ENCODE measurements around the gene DUOX2. TPM values are rescaled to one million over a fixed set of nuclear protein-coding genes. Genes with fewer than 3 reads are reported as not detected.

DUOX2 gene
- total and polyA plus RNA-seq, 7 experiments from 2014 or later: 0.49 TPM; not detected in 6

- Mint-ChIP-seq H3K4me3 (peak overlapping the region; percentile 69 to 91 (median 82)), H3K27ac (peak overlapping the region in 3 of 9 donors; percentile 20 to 47 (median 40))
- peaks cover 4 to 33% of the 10 kb centered on the region in 2 donors for H3K27me3 ChIP-seq (ENCODE audit: control insufficient read depth in 2 of 2, insufficient read depth in 2 of 2, low read length in 2 of 2)
Measured at GRCh38 chr15:45117308-45118130, 3.5 kb upstream of the DUOX2 start.

GRCh38 chr15:45116482-45117307 is 2.7 kb upstream of the DUOX2 start:
- ChIA-PET POLR2A (interaction anchor here (0.7 kb wide), 1 partner anchor 534 kb away, joined by 3 read pairs; no protein-coding TSS in a partner anchor), CTCF (interaction anchor here (0.6 kb wide), 1 partner anchor 1106 kb away, joined by 4 read pairs; no protein-coding TSS in a partner anchor)
- no peaks in the 10 kb centered on the region for H3K9me3 ChIP-seq (ENCODE audit: control insufficient read depth in 2 of 3, low read length in 3 of 3)
- no peaks in the 10 kb centered on the region for H3K9me3 Mint-ChIP-seq
- ATAC-seq (no peak), DNase-seq (no peak)
- peaks cover 52 to 85% (median 70%) of the 10 kb centered on the region in 5 donors for H3K27me3 Mint-ChIP-seq
- H3K4me3 ChIP-seq (ENCODE audit: low read length): no peak overlapping the region
- peak overlapping the region in 1 of 9 donors; percentile 51 for H3K27ac Mint-ChIP-seq
- H3K36me3 ChIP-seq (ENCODE audit: control insufficient read depth in 2 of 3, insufficient read depth in 3 of 3, low read length in 3 of 3): no peaks in the 10 kb centered on the region
- peaks cover 0 to 49% of the 10 kb centered on the region in 2 donors for H3K4me1 ChIP-seq (ENCODE audit: control insufficient read depth in 2 of 2, insufficient read depth in 2 of 2, low read length in 2 of 2)
- peaks cover 29 to 56% (median 42%) of the 10 kb centered on the region in 7 donors for H3K4me1 Mint-ChIP-seq
- peak overlapping the region; percentile 3 to 91 (median 80) for H3K4me3 Mint-ChIP-seq
- intact Hi-C loops (cut with micrococcal nuclease): loop anchor here (5.0 kb wide), 3 partner anchors 94 to 539 kb away; partner anchors contain the start of gene SORD (in 1 of the 2)
- H3K27me3 ChIP-seq (ENCODE audit: control insufficient read depth in 2 of 2, insufficient read depth in 2 of 2, low read length in 2 of 2): peaks cover 4 to 38% of the 10 kb centered on the region in 2 donors
- peaks cover 0 to 3% (median 0%) of the 10 kb centered on the region in 5 donors for H3K36me3 Mint-ChIP-seq
- no peak overlapping the region for H3K27ac ChIP-seq (ENCODE audit: low read depth, low read length)

More at GRCh38 chr15:45117308-45118130, 3.5 kb upstream of the DUOX2 start:
- Mint-ChIP-seq H3K9me3 (no peaks in the 10 kb centered on the region), H3K27me3 (peaks cover 48 to 82% (median 66%) of the 10 kb centered on the region in 5 donors), H3K4me1 (peaks cover 21 to 48% (median 34%) of the 10 kb centered on the region in 7 donors), H3K36me3 (peaks cover 0 to 3% (median 0%) of the 10 kb centered on the region in 5 donors)
- Histone ChIP-seq H3K4me1 (ENCODE audit: control insufficient read depth in 2 of 2, insufficient read depth in 2 of 2, low read length in 2 of 2) (peaks cover 0 to 42% of the 10 kb centered on the region in 2 donors), H3K36me3 (ENCODE audit: control insufficient read depth in 2 of 3, insufficient read depth in 3 of 3, low read length in 3 of 3) (no peaks in the 10 kb centered on the region), H3K4me3 (ENCODE audit: low read length) (peak overlapping the region; percentile 34), H3K27ac (ENCODE audit: low read depth, low read length) (no peak overlapping the region), H3K9me3 (ENCODE audit: control insufficient read depth in 2 of 3, low read length in 3 of 3) (no peaks in the 10 kb centered on the region)
- ATAC-seq (peak; percentile 12), DNase-seq (no peak)
- CTCF ChIA-PET: interaction anchor here (0.5 to 1.9 kb wide), 15 partner anchors 9 to 528 kb away, joined by 3 to 12 read pairs (median 3); partner anchors contain the start of genes DUOX1, DUOXA1 and SORD
- POLR2A ChIA-PET: interaction anchor here (0.5 to 1.0 kb wide), 3 partner anchors 15 to 301 kb away, joined by 3 to 4 read pairs (median 4); no protein-coding TSS in a partner anchor
- intact Hi-C loops (cut with micrococcal nuclease): loop anchor here (1.0 to 5.0 kb wide), 9 partner anchors 50 to 581 kb away; partner anchors contain the start of genes EIF3J (in 1 of the 2) and SORD (in 1 of the 2)

- H3K36me3 Mint-ChIP-seq: peaks cover 0 to 3% (median 0%) of the 10 kb centered on the region in 5 donors
- CTCF ChIA-PET: interaction anchor here (0.5 to 0.6 kb wide), 2 partner anchors 531 to 1106 kb away, joined by 4 to 6 read pairs; no protein-coding TSS in a partner anchor
- H3K4me3 ChIP-seq (ENCODE audit: low read length): no peak overlapping the region
- intact Hi-C loops (cut with micrococcal nuclease): loop anchor here (5.0 kb wide), 3 partner anchors 94 to 539 kb away; partner anchors contain the start of gene SORD (in 1 of the 2)
- peaks cover 29 to 56% (median 42%) of the 10 kb centered on the region in 7 donors for H3K4me1 Mint-ChIP-seq
- no peak for ATAC-seq
- peak overlapping the region in 9 of 10 donors; percentile 45 to 83 (median 74) for H3K4me3 Mint-ChIP-seq
- peak overlapping the region in 1 of 9 donors; percentile 51 for H3K27ac Mint-ChIP-seq
- peaks cover 0 to 49% of the 10 kb centered on the region in 2 donors for H3K4me1 ChIP-seq (ENCODE audit: control insufficient read depth in 2 of 2, insufficient read depth in 2 of 2, low read length in 2 of 2)
- H3K9me3 ChIP-seq (ENCODE audit: control insufficient read depth in 2 of 3, low read length in 3 of 3): no peaks in the 10 kb centered on the region
- peaks cover 51 to 82% (median 69%) of the 10 kb centered on the region in 5 donors for H3K27me3 Mint-ChIP-seq
- H3K27me3 ChIP-seq (ENCODE audit: control insufficient read depth in 2 of 2, insufficient read depth in 2 of 2, low read length in 2 of 2): peaks cover 4 to 38% of the 10 kb centered on the region in 2 donors
- no peaks in the 10 kb centered on the region for H3K9me3 Mint-ChIP-seq
- no peak for DNase-seq
- no peaks in the 10 kb centered on the region for H3K36me3 ChIP-seq (ENCODE audit: control insufficient read depth in 2 of 3, insufficient read depth in 3 of 3, low read length in 3 of 3)
- H3K27ac ChIP-seq (ENCODE audit: low read depth, low read length): no peak overlapping the region
- POLR2A ChIA-PET: interaction anchor here (0.7 kb wide), 1 partner anchor 533 kb away, joined by 3 read pairs; no protein-coding TSS in a partner anchor
Measured at GRCh38 chr15:45116006-45116481, 2.1 kb upstream of the DUOX2 start.

GRCh38 chr15:45115312-45115820 is 1.4 kb upstream of the DUOX2 start:
- Histone ChIP-seq H3K36me3 (ENCODE audit: control insufficient read depth in 2 of 3, insufficient read depth in 3 of 3, low read length in 3 of 3) (no peaks in the 10 kb centered on the region), H3K4me3 (ENCODE audit: low read length) (no peak overlapping the region), H3K4me1 (ENCODE audit: control insufficient read depth in 2 of 2, insufficient read depth in 2 of 2, low read length in 2 of 2) (peaks cover 0 to 49% of the 10 kb centered on the region in 2 donors), H3K9me3 (ENCODE audit: control insufficient read depth in 2 of 3, low read length in 3 of 3) (no peaks in the 10 kb centered on the region), H3K27me3 (ENCODE audit: control insufficient read depth in 2 of 2, insufficient read depth in 2 of 2, low read length in 2 of 2) (peaks cover 4 to 38% of the 10 kb centered on the region in 2 donors), H3K27ac (ENCODE audit: low read depth, low read length) (no peak overlapping the region)
- intact Hi-C loops (cut with micrococcal nuclease): loop anchor here (5.0 kb wide), 3 partner anchors 93 to 538 kb away; partner anchors contain the start of gene SORD (in 1 of the 2)
- ChIA-PET POLR2A (interaction anchor here (1.1 kb wide), 1 partner anchor 52 kb away, joined by 3 read pairs; no protein-coding TSS in a partner anchor), CTCF (no interaction called here)
- ATAC-seq: no peak
- peaks cover 55 to 80% (median 72%) of the 10 kb centered on the region in 5 donors for H3K27me3 Mint-ChIP-seq
- peaks cover 29 to 59% (median 42%) of the 10 kb centered on the region in 7 donors for H3K4me1 Mint-ChIP-seq
- no peak overlapping the region for H3K27ac Mint-ChIP-seq
- no peaks in the 10 kb centered on the region for H3K9me3 Mint-ChIP-seq
- H3K4me3 Mint-ChIP-seq: peak overlapping the region in 2 of 10 donors; percentile 6 to 83
- peaks cover 0 to 3% (median 0%) of the 10 kb centered on the region in 5 donors for H3K36me3 Mint-ChIP-seq
- DNase-seq: no peak

- CTCF ChIA-PET: no interaction called here
Measured at GRCh38 chr15:45114751-45115085, 746 bp upstream of the DUOX2 start.

More at GRCh38 chr15:45114751-45115085, 746 bp upstream of the DUOX2 start:
- H3K36me3 Mint-ChIP-seq: peaks cover 0 to 3% (median 0%) of the 10 kb centered on the region in 5 donors
- no peaks in the 10 kb centered on the region for H3K9me3 Mint-ChIP-seq
- no peaks in the 10 kb centered on the region for H3K36me3 ChIP-seq (ENCODE audit: control insufficient read depth in 2 of 3, insufficient read depth in 3 of 3, low read length in 3 of 3)
- no peak for DNase-seq
- H3K27ac ChIP-seq (ENCODE audit: low read depth, low read length): no peak overlapping the region
- no peak for ATAC-seq
- intact Hi-C loops (cut with micrococcal nuclease): loop anchor here (5.0 kb wide), 3 partner anchors 92 to 537 kb away; partner anchors contain the start of gene SORD (in 1 of the 2)
- no peak overlapping the region for H3K27ac Mint-ChIP-seq
- POLR2A ChIA-PET: interaction anchor here (1.1 kb wide), 1 partner anchor 53 kb away, joined by 3 read pairs; no protein-coding TSS in a partner anchor
- H3K4me3 ChIP-seq (ENCODE audit: low read length): no peak overlapping the region
- H3K4me1 ChIP-seq (ENCODE audit: control insufficient read depth in 2 of 2, insufficient read depth in 2 of 2, low read length in 2 of 2): peaks cover 0 to 49% of the 10 kb centered on the region in 2 donors
- H3K9me3 ChIP-seq (ENCODE audit: control insufficient read depth in 2 of 3, low read length in 3 of 3): no peaks in the 10 kb centered on the region
- H3K27me3 ChIP-seq (ENCODE audit: control insufficient read depth in 2 of 2, insufficient read depth in 2 of 2, low read length in 2 of 2): peaks cover 4 to 38% of the 10 kb centered on the region in 2 donors
- H3K4me1 Mint-ChIP-seq: peaks cover 29 to 60% (median 42%) of the 10 kb centered on the region in 7 donors
- peak overlapping the region in 7 of 10 donors; percentile 44 to 79 (median 61) for H3K4me3 Mint-ChIP-seq
- peaks cover 61 to 82% (median 74%) of the 10 kb centered on the region in 5 donors for H3K27me3 Mint-ChIP-seq

Data from naive thymus-derived CD4-positive, alpha-beta T cell (primary cell).